Effector memory CD4-positive, alpha-beta T cell (primary cell): ENCODE measurements around the gene FUT8.

Source experiments
- DNase-seq, 3 donors: peaks; one replicate each; pipeline ENCODE4 v3.0.0-alpha.2; 2020
- H3K27ac ChIP-seq: 2 replicates; pipeline ENCODE4 v1.7.0; 2013; ENCODE audit warnings: mild to moderate bottlenecking, low read length, moderate library complexity; ENCODE audit not compliant: insufficient read depth, poor library complexity, severe bottlenecking
- H3K27me3 ChIP-seq: replicated peaks from 2 replicates; pipeline ENCODE4 v1.7.0; 2013; ENCODE audit warnings: mild to moderate bottlenecking, low read length; ENCODE audit not compliant: insufficient read depth, control insufficient read depth, poor library complexity, severe bottlenecking
- H3K36me3 ChIP-seq: 2 replicates; pipeline ENCODE4 v1.7.0; 2013; ENCODE audit warnings: mild to moderate bottlenecking, low read length, moderate library complexity; ENCODE audit not compliant: control insufficient read depth, insufficient read depth
- H3K4me1 ChIP-seq: 2 replicates; pipeline ENCODE4 v1.7.0; 2013; ENCODE audit warnings: low read length, mild to moderate bottlenecking; ENCODE audit not compliant: control insufficient read depth, insufficient read depth, poor library complexity, severe bottlenecking
- H3K4me3 ChIP-seq: 2 replicates; pipeline ENCODE4 v1.7.0; 2013; ENCODE audit warnings: low read length, low read depth, mild to moderate bottlenecking; ENCODE audit not compliant: insufficient read depth, poor library complexity, severe bottlenecking
- H3K9me3 ChIP-seq: 2 replicates; pipeline ENCODE4 v1.7.0; 2013; ENCODE audit warnings: mild to moderate bottlenecking, low read length, moderate library complexity; ENCODE audit not compliant: control insufficient read depth

Gene FUT8

DNA sequence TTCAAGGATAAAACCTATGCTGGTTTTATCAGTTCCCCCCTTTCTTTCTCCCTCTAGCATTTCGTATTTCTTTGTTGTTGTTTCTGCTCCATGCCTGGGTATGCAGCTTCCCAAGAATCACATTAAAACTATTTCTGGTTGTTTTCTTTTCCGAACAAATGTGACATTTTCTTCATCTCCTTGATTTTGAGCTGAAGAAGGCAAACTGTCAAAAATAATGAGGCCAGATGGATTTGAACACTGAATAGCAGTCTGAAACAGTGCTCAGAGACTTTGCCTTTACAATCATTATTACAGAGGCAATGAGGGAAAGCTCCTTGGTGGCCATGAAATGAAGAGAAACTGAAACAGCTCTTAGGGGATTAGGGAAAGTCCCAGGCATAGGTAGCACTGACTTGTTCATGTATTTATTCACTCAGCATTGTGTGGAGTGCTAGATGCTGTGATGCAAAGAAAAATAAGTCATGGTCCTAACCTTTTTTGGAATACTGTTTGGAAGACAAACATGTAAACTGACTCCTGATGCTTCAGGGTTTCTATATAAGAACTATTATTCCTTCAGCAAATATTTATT, 319.5 kb downstream of the FUT8 start:
- no peak for DNase-seq
- Histone ChIP-seq H3K4me3 (no peak overlapping the region), H3K36me3 (peaks cover 4% of the 10 kb centered on the region), H3K27me3 (no peaks in the 10 kb centered on the region), H3K9me3 (no peaks in the 10 kb centered on the region), H3K4me1 (no peaks in the 10 kb centered on the region), H3K27ac (no peak overlapping the region)

DNA sequence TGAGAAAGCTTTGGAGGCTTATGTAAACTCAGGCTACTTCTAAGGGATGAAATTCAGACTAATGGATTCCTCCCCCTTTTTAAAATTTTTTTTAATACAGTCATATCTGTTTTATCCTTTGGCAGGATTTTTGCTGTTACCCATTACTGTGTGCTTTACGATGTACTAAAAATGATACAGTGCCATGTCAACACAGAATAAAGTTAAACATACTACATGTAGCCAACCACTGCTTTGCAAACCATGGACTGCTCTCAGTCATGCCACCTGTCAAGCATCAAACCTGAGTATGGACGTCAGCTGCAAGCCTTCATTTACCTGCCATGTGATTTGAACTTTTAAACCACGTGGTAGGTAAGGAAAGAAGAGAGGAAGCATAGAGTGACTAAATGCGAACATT, 325.8 kb downstream of the FUT8 start:
- H3K4me1 ChIP-seq, result no peaks in the 10 kb centered on the region
- no peaks in the 10 kb centered on the region for H3K9me3 ChIP-seq
- H3K27me3 ChIP-seq, result no peaks in the 10 kb centered on the region
- H3K36me3 ChIP-seq, result peaks cover 14% of the 10 kb centered on the region
- H3K27ac ChIP-seq, result no peak overlapping the region
- H3K4me3 ChIP-seq, result no peak overlapping the region
- DNase-seq, result no peak

GRCh38 chr14:65745396-65746190, 333.1 kb downstream of the FUT8 start:
- no peak for DNase-seq
- Histone ChIP-seq H3K36me3 (peaks cover 10% of the 10 kb centered on the region), H3K9me3 (no peaks in the 10 kb centered on the region), H3K27ac (no peak overlapping the region), H3K27me3 (no peaks in the 10 kb centered on the region), H3K4me3 (no peak overlapping the region), H3K4me1 (no peaks in the 10 kb centered on the region)

DNA sequence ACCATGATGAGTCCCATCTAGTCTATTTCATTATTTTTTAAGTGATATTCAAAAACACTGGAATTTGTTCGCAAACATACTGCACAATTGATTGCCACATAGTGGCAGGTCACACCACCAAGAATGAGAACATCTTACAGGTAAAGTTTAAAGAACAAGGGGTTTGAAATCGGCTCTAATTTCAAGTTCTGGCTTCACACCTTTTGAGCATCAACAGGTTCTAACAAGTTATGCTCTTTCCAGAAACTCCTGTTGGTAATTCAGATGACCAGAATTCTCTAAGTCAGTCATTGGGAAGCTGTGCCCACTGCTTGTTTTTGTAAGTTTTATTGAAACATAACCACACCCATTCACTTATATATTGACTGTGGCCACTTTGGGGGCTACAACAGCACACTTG, 336.3 kb downstream of the FUT8 start:
- Histone ChIP-seq H3K27ac (no peak overlapping the region), H3K27me3 (no peaks in the 10 kb centered on the region), H3K36me3 (no peaks in the 10 kb centered on the region), H3K4me3 (no peak overlapping the region), H3K9me3 (no peaks in the 10 kb centered on the region), H3K4me1 (no peaks in the 10 kb centered on the region)
- DNase-seq, result no peak

- H3K27me3 ChIP-seq, result no peaks in the 10 kb centered on the region
- H3K36me3 ChIP-seq, result no peaks in the 10 kb centered on the region
- H3K9me3 ChIP-seq, result no peaks in the 10 kb centered on the region
- H3K4me1 ChIP-seq, result no peaks in the 10 kb centered on the region
- no peak overlapping the region for H3K4me3 ChIP-seq
- no peak overlapping the region for H3K27ac ChIP-seq
- no peak for DNase-seq
These were observed 336.8 kb downstream of the FUT8 start for GRCh38 chr14:65749287-65749686.

GRCh38 chr14:65750906-65751305, 338.4 kb downstream of the FUT8 start:
- Histone ChIP-seq H3K4me3 (no peak overlapping the region), H3K27ac (no peak overlapping the region), H3K36me3 (no peaks in the 10 kb centered on the region), H3K9me3 (no peaks in the 10 kb centered on the region), H3K27me3 (no peaks in the 10 kb centered on the region), H3K4me1 (no peaks in the 10 kb centered on the region)
- DNase-seq, result no peak

DNA sequence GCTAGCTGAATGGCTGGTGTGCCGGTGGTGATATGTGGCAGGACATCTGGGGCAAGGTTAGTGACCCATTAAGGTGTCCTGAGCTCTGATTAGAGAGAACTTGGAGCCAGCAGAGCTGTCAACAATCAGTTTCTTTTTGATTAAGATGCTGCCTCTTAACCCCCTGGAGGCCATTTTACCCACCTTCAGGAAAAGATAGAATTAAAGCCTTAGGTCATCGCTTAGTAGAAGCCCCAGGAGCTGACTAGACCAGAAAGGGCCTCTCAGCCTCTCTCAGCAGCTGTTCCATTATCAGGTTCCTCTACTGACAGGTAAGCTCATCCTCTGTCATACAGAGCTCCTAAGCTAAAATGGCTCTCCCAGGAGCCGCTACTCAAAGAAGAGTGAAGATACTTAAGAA, 339.0 kb downstream of the FUT8 start:
- Histone ChIP-seq H3K4me3 (no peak overlapping the region), H3K36me3 (no peaks in the 10 kb centered on the region)

DNA sequence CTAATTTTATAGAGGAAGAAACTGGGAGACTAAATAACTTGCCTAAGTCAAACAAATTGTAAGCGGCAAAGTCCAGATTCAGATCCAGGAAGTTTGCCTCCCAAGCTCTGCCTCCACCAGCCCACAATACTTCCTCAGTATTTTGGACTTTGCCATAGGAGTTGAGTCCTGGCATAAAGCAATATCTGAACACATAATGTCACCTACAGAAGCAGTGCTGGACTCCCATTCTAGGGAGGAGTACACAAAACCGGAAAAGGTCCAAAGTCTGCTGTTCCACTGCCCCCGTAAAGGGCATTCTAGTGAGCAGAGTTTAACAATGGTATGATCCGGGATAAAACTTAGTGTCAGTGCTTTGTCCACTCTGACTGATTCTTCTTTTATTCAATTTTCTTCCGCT, 340.5 kb downstream of the FUT8 start:
- Histone ChIP-seq H3K36me3 (no peaks in the 10 kb centered on the region), H3K27me3 (no peaks in the 10 kb centered on the region)
- DNase-seq, result no peak

More for the DNA sequence above, 339.0 kb downstream of the FUT8 start:
- no peaks in the 10 kb centered on the region for H3K4me1 ChIP-seq
- H3K9me3 ChIP-seq, result no peaks in the 10 kb centered on the region
- H3K27ac ChIP-seq, result no peak overlapping the region
- no peaks in the 10 kb centered on the region for H3K27me3 ChIP-seq
- DNase-seq, result no peak

GRCh38 chr14:65755331-65755730, 342.8 kb downstream of the FUT8 start:
- H3K4me3 ChIP-seq, result no peak overlapping the region

More for the DNA sequence above, 340.5 kb downstream of the FUT8 start:
- H3K27ac ChIP-seq, result no peak overlapping the region
- no peaks in the 10 kb centered on the region for H3K4me1 ChIP-seq
- H3K9me3 ChIP-seq, result no peaks in the 10 kb centered on the region
- no peak overlapping the region for H3K4me3 ChIP-seq

GRCh38 chr14:65756880-65757279, 344.4 kb downstream of the FUT8 start:
- Histone ChIP-seq H3K27ac (no peak overlapping the region), H3K4me3 (no peak overlapping the region), H3K27me3 (no peaks in the 10 kb centered on the region), H3K4me1 (no peaks in the 10 kb centered on the region), H3K36me3 (no peaks in the 10 kb centered on the region), H3K9me3 (no peaks in the 10 kb centered on the region)
- no peak for DNase-seq

More at GRCh38 chr14:65755331-65755730, 342.8 kb downstream of the FUT8 start:
- H3K27ac ChIP-seq, result no peak overlapping the region
- H3K4me1 ChIP-seq, result no peaks in the 10 kb centered on the region
- no peaks in the 10 kb centered on the region for H3K9me3 ChIP-seq
- no peaks in the 10 kb centered on the region for H3K36me3 ChIP-seq
- H3K27me3 ChIP-seq, result no peaks in the 10 kb centered on the region
- DNase-seq, result no peak
